OCI-LY7 (cell line): ENCODE data around the gene COL23A1. TPM values are rescaled to one million over a fixed set of nuclear protein-coding genes. Genes with fewer than 3 reads are reported as not detected.

Experiments used
- BruUV-seq: library from RNA; stranded (reverse); fragments of 400-500 nt; replicated peaks from 2 replicates; lab custom pipeline; 2021; lab: Mats Ljungman, UMichigan
- CTCF ChIA-PET: fragments of 300-600 bp; sonication (Branson Sonifier 250); formaldehyde crosslinking; loops from one replicate; lab custom pipeline; 2022; ENCODE audit warnings: antibody characterized with exemption; ENCODE audit not compliant: unreplicated experiment; lab: Charles Lee
- POLR2A ChIA-PET: fragments of 300-600 bp; sonication (Branson Sonifier 250); formaldehyde crosslinking; loops from one replicate; lab custom pipeline; 2022; ENCODE audit warnings: antibody characterized with exemption; lab: Charles Lee
- DNase-seq: peaks from one replicate; pipeline ENCODE4 v3.0.0-alpha.2; 2015; ENCODE audit warnings: low spot score
- H2AFZ ChIP-seq: fragments of 200-600 bp; sonication (generic), shearing (Covaris generic); 2 replicates; pipeline ENCODE4 v1.6.1; 2014; ENCODE audit warnings: mild to moderate bottlenecking, antibody characterized with exemption, low read length, moderate library complexity
- H3K27ac ChIP-seq: fragments of 200-600 bp; sonication (generic); 2 replicates; pipeline ENCODE4 v1.5.1; 2014; ENCODE audit warnings: mixed run types, low read depth, mild to moderate bottlenecking, moderate library complexity, low read length, inconsistent platforms; ENCODE audit not compliant: poor library complexity, severe bottlenecking
- H3K36me3 ChIP-seq: fragments of 200-600 bp; sonication (generic); 2 replicates; pipeline ENCODE4 v1.6.1; 2014; ENCODE audit warnings: mild to moderate bottlenecking, antibody characterized with exemption, low read length, moderate library complexity, mixed read lengths; ENCODE audit not compliant: insufficient read depth
- H3K4me1 ChIP-seq: fragments of 200-600 bp; sonication (generic); 2 replicates; pipeline ENCODE4 v1.5.1; 2014; ENCODE audit warnings: mild to moderate bottlenecking, low read length; ENCODE audit not compliant: insufficient read depth, poor library complexity, severe bottlenecking
- H3K4me2 ChIP-seq: fragments of 200-600 bp; sonication (generic); 2 replicates; pipeline ENCODE4 v1.6.1; 2014; ENCODE audit warnings: mild to moderate bottlenecking, low read length
- H3K4me3 ChIP-seq: fragments of 200-600 bp; sonication (generic); 2 replicates; pipeline ENCODE4 v1.5.1; 2014; ENCODE audit warnings: mild to moderate bottlenecking, low read depth, low read length; ENCODE audit not compliant: poor library complexity, severe bottlenecking
- H3K79me2 ChIP-seq: fragments of 200-600 bp; sonication (generic); 2 replicates; pipeline ENCODE4 v1.6.1; 2016; ENCODE audit warnings: low read depth, mild to moderate bottlenecking, low read length, moderate library complexity, mixed read lengths; ENCODE audit not compliant: insufficient read depth
- H3K9me2 ChIP-seq: fragments of 200-600 bp; sonication (generic); 2 replicates; pipeline ENCODE4 v1.6.1; 2016; ENCODE audit warnings: mild to moderate bottlenecking, low read length, mixed read lengths; ENCODE audit not compliant: insufficient read depth
- H3K9me3 ChIP-seq: fragments of 200-600 bp; sonication (generic); 2 replicates; pipeline ENCODE4 v1.6.1; 2014; ENCODE audit warnings: mild to moderate bottlenecking, mixed run types, low read length, mixed read lengths
- H4K20me1 ChIP-seq: fragments of 200-600 bp; sonication (generic); 2 replicates; pipeline ENCODE4 v1.6.1; 2014; ENCODE audit warnings: mild to moderate bottlenecking, antibody characterized with exemption, low read length, moderate library complexity, mixed read lengths; ENCODE audit not compliant: insufficient read depth
- CTCF ChIP-seq: fragments of 200-600 bp; sonication (generic); conservative IDR thresholded peaks from 2 replicates; pipeline ENCODE4 v1.5.1; 2014; ENCODE audit warnings: mild to moderate bottlenecking, antibody characterized with exemption, low read length, moderate library complexity, mixed read lengths
- EZH2phosphoT487 ChIP-seq: fragments of 200-600 bp; sonication (generic); IDR thresholded peaks from 2 replicates; pipeline ENCODE4 v1.6.1; 2018; ENCODE audit warnings: low read depth, borderline replicate concordance, mild to moderate bottlenecking, mixed run types, antibody characterized with exemption, low read length, moderate library complexity, mixed read lengths
- intact Hi-C: fragments of 100-400 bp; cut with micrococcal nuclease; formaldehyde crosslinking; loops from one replicate; pipeline ENCODE4 v1.10.0; 2022; ENCODE audit not compliant: unreplicated experiment
- total RNA-seq, 2 experiments: library from RNA; depleted of rRNA in 1 of 2; stranded (reverse); fragments of >200 nt in 1 of 2; shearing (Covaris generic) in 1 of 2; gene quantifications; 2 replicates each; pipeline ENCODE4 v1.2.3, GENCODE V29; 2014 to 2022

Gene COL23A1
- total RNA-seq, 2 experiments from 2014 or later = 0.53 TPM; not detected in 1

GRCh38 chr5:178403956-178404600, 186.1 kb downstream of the COL23A1 start:
- Histone ChIP-seq H4K20me1 (no peaks in the 10 kb centered on the region), H3K4me2 (no peak overlapping the region), H3K9me2 (no peaks in the 10 kb centered on the region), H3K4me1 (no peaks in the 10 kb centered on the region), H3K79me2 (no peaks in the 10 kb centered on the region), H3K4me3 (no peak overlapping the region), H3K9me3 (no peaks in the 10 kb centered on the region), H3K36me3 (no peaks in the 10 kb centered on the region), H3K27ac (no peak overlapping the region), H2AFZ (no peak overlapping the region)
- no peak for DNase-seq
- TF ChIP-seq EZH2phosphoT487 = no peak
- TF ChIP-seq CTCF = no peak
- ChIA-PET POLR2A (no interaction called here), CTCF (no interaction called here)
- intact Hi-C loops = no loop called here
- no TSS peak for BruUV-seq

- no peak overlapping the region for H2AFZ ChIP-seq
- no peaks in the 10 kb centered on the region for H3K9me3 ChIP-seq
- intact Hi-C loops = no loop called here
- no peaks in the 10 kb centered on the region for H4K20me1 ChIP-seq
- no peak overlapping the region for H3K4me3 ChIP-seq
- no peak overlapping the region for H3K4me2 ChIP-seq
- no peaks in the 10 kb centered on the region for H3K79me2 ChIP-seq
- H3K36me3 ChIP-seq = no peaks in the 10 kb centered on the region
- no peaks in the 10 kb centered on the region for H3K9me2 ChIP-seq
- no TSS peak for BruUV-seq
- CTCF ChIA-PET = no interaction called here
- TF ChIP-seq CTCF = no peak
- no peak for TF ChIP-seq EZH2phosphoT487
- POLR2A ChIA-PET = no interaction called here
- no peak overlapping the region for H3K27ac ChIP-seq
- DNase-seq = no peak
- H3K4me1 ChIP-seq = no peaks in the 10 kb centered on the region
Observed at GRCh38 chr5:178403351-178403750, 186.8 kb downstream of the COL23A1 start.

- no peak for DNase-seq
- intact Hi-C loops = no loop called here
Observed at GRCh38 chr5:178399701-178400095, 190.5 kb downstream of the COL23A1 start.

More at GRCh38 chr5:178399701-178400095, 190.5 kb downstream of the COL23A1 start:
- Histone ChIP-seq H3K27ac (no peak overlapping the region), H4K20me1 (no peaks in the 10 kb centered on the region), H3K4me3 (no peak overlapping the region), H3K79me2 (no peaks in the 10 kb centered on the region), H3K4me2 (no peak overlapping the region), H3K36me3 (no peaks in the 10 kb centered on the region), H3K4me1 (no peaks in the 10 kb centered on the region), H3K9me2 (no peaks in the 10 kb centered on the region), H2AFZ (no peak overlapping the region), H3K9me3 (no peaks in the 10 kb centered on the region)
- ChIA-PET POLR2A (no interaction called here), CTCF (no interaction called here)
- no TSS peak for BruUV-seq
- TF ChIP-seq CTCF = no peak
- TF ChIP-seq EZH2phosphoT487 = no peak
